ENCODE data around the gene RIPK1.
A peak's percentile ranks its signal among the peaks of the same experiment; 100 is the strongest.

RIPK1 gene

DNA sequence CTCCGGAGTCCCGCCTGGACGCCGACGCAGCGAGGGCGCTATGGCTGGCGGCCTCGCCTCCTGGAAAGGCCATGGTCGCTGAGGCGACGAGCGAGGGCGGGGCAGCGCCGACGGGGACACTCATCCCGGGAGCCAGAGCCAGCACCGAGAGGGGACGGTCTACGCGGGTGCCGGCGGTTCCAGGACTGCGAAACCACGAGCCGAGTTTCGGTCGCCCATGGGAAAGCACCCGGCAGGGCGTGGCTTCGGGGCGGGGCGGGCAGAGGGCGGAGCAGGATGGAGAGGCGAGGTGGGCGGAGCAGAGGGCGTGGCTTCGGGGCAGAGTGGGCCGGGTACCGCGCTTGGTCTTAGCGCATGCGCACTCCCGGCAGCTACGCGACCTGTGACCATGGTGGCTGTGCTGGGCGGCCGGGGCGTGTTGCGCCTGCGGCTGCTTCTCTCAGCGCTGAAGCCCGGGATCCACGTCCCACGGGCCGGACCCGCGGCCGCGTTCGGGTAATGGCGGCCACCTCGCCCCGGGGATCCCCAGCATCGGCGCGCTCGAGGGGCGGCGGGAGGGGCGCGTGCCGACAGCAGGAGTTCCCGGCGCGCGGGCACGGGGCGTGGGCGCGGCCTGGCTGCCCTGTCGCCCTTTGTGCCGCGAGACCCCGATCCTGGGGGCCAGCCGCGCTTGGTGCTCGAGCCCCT is 50.2 kb downstream of the RIPK1 start, which contains the start of gene BPHL:
Gene BPHL (plus strand): TSS at position 359 of the 687 bp plus-strand sequence. CDS start 30 bp downstream, at position 389.
- peak within 1 kb of the TSS; percentile 58 for H3K4me3 ChIP-seq (ENCODE audit: low read depth, low read length)
- peak; percentile 97 for DNase-seq (ENCODE audit: low read depth)
- no peak for TF ChIP-seq CTCF (IDR thresholded peaks at IDR 0.05; ENCODE audit: insufficient read depth, low read depth, low read length, missing control alignments)

DNA sequence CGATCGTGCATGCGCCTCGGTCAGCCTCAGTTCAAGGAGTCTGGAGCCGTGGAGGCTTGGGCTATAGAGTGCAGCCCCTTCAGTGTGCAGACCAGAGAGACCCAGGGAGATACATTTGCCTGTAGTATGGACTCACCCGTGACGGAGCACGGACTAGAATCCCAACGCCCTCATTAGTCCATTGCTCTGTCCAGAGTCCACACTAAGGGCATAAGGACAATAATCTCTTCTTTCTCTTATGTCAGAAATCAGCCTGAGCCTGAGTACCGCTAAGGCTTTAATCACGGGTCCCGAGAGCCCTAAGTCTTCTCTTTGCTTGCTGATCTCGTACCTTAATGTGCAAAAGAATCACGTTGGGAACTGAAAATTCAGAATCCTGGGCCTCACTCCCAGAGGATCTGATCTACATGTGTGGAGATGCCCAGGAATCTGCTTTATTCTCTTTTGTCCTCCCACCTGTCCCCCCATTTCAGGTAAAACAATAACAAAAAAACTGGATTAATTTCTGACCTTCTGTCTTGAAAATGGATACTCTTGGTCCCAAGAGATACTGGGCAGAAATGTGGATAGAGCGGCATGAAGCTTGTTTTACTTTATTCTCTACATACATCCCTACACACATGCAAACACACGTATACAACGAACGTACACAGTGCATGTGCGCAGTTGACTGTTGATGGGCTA is 50.9 kb downstream of the RIPK1 start:
- no peak for DNase-seq (ENCODE audit: low read depth)
- TF ChIP-seq CTCF (IDR thresholded peaks at IDR 0.05; ENCODE audit: insufficient read depth, low read depth, low read length, missing control alignments): no peak
- peak overlapping the region; percentile 58 for H3K4me3 ChIP-seq (ENCODE audit: low read depth, low read length)

DNA sequence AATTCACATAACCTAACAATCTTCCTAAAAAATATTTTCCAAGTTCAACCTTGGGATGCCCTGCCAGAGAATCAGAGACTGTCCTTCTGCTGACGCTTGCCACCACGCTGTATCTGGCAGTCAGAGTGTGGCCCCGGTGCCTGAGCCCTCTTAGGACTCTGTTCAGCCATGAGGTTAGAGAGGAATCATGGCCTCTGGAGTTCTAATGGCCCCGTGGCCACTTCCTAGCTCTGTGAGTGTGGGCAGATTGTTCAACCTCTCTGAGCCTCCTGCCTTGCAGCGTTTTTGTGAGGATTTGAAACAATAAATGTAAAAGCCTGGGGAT is 52.4 kb downstream of the RIPK1 start:
- H3K4me3 ChIP-seq (ENCODE audit: low read depth, low read length): no peak overlapping the region
- DNase-seq (ENCODE audit: low read depth): no peak
- TF ChIP-seq CTCF (IDR thresholded peaks at IDR 0.05; ENCODE audit: insufficient read depth, low read depth, low read length, missing control alignments): no peak

DNA sequence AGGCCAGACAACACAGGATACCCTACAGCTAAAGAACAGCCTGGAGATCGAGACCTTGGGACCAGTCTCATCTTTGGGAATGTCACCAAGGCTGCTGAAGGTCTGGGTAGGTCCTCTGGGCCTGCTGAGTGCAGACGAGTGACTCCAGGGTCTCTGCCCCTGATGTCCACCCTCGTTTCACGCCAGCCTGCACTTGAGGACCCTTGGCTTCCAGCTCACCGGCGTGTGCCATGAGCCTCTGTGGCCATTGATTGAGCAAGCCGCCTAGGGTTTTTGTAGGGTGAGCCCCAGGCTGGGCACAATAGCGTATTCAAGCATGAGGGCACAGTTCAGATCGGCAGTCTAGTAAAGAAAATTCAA is 54.5 kb downstream of the RIPK1 start:
- TF ChIP-seq CTCF (IDR thresholded peaks at IDR 0.05; ENCODE audit: insufficient read depth, low read depth, low read length, missing control alignments): no peak
- no peak for DNase-seq (ENCODE audit: low read depth)
- H3K4me3 ChIP-seq (ENCODE audit: low read depth, low read length): no peak overlapping the region

- H3K4me3 ChIP-seq (ENCODE audit: low read depth, low read length): no peak overlapping the region
- no peak for DNase-seq (ENCODE audit: low read depth)
- TF ChIP-seq CTCF (IDR thresholded peaks at IDR 0.05; ENCODE audit: insufficient read depth, low read depth, low read length, missing control alignments): no peak
Observed at GRCh38 chr6:3124667-3125066, 56.4 kb downstream of the RIPK1 start.

GRCh38 chr6:3125815-3126214 is 57.5 kb downstream of the RIPK1 start:
- no peak overlapping the region for H3K4me3 ChIP-seq (ENCODE audit: low read depth, low read length)
- TF ChIP-seq CTCF (IDR thresholded peaks at IDR 0.05; ENCODE audit: insufficient read depth, low read depth, low read length, missing control alignments): no peak
- DNase-seq (ENCODE audit: low read depth): no peak

All from GM12865 (cell line).